Brain pericyte (primary cell): ENCODE results near the gene ZNF674.
"Not testable (repeated sequence)": the region's sequence is repeated elsewhere in the genome, so short reads cannot be mapped to it uniquely, and the experiment has no call there.

ENCODE experiments used
- DNase-seq: peaks from one replicate; pipeline ENCODE4 v3.0.0-alpha.2; 2012; ENCODE audit warnings: low read depth, low spot score

Gene ZNF674

DNA sequence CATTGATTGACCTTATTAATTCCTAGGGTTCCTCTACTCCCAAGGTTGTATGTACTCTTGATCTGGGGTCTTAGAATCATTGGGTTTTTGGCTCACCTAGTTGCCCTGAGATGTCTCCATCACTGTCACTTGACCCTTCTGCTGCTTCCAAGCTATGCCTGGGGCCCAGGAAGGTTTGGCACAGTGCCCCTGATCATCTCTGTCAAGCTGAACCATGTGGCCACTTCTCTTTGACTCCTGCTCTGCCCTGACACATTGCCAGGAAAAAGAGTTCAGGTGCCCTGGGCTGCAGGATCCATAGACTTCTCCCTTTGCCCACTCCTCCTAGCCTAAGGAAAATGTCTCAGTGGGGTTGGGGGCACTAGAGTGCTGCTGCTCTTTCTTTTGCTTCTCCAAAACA is 24.4 kb upstream of the ZNF674 start:
- no peak for DNase-seq

DNA sequence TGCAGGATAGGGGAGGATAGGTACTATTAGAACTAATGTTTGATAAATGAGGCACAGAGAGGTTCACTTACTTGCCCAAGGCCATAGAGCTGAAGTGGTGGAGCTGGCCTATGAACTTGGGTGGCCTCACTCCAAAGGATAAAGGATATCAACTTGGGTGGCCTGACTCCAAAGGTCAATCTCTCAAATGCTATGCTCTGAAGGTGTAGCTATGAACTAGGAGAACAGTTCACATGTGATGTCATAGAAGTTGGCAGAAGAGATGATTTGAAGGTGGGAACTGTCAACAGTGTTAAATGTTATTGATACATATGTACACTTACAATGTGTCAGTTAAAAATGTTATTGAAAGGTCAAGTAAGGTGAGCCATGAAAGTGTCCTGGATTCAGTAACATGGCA is 22.2 kb upstream of the ZNF674 start:
- DNase-seq: no peak

DNA sequence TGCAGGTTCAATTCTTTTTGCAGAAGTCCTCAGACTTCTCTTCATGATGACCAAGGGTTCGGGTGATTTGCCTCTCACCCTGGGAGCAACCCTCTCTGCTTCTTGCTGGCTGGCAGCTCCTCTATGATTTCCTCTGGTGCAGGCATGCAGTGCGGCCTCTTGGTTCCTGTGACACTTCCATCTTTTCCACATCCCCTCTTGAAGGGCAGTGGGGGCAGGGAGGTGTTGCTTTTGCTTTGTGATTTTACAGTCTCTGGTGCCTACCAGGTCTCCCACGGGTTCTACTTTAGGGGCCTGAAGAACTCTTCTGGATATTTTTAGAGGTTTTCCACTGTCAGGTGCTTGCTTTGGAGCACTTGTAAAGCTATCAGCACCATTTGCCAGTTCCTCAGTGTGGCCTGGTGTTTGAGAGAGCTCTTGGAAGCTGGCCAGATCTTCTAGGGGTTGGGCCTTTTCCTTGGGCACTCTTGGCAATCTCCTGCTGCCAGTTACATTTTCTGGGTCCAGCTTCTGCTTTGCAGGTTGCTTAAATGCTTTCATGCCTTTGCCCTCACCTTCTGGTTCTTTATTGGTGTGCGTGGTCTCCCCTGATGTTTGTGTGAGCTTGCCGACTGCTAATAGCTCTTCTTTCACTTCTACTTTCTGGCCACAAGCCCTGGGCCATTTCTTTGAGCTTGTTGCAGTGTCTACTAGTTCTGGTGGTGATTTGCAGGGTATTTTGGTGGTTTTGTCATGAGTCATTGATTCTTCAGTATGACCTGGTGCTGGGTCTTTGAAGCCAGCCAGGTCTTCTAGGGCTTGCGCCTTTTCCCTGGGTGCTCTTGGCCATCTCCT is 16.8 kb upstream of the ZNF674 start:
- DNase-seq: no peak

DNA sequence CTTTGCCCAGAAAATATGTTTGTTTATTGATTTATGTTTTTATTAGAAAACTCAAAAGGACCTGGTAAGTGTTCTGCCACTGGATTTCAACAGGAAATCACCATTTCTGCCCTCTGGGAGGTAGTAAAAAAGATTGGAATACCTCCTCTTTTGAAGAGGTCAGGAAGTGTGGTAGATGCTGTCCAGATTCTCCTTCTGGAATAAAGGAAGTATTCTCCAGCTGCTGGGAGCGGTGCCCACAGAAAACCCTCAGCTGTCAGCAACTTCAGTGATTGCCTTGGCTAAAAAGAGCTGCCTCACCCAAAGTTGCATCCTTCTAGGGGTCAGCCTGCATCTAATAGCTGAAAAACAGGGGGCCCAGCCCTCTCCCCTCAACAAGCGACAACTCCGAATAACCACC is 13.8 kb upstream of the ZNF674 start:
- no peak for DNase-seq

DNA sequence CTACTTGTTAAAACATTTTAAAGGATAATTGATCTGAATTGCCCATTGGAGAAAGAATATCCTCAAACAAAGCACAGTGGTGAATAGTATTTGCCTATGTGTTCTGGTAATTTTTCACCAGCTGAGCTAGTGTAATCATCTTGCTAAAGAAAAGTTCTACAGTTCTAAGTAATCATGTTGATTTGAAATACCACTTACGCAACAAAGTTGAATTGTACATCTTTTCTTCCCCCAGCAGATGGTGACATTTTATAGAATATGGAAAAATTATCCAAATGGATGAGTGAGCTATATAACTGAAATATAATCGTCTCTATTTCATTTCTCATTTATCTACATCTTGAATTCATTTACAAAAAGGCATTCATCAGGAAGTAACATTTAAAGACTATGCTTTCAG is 9.7 kb upstream of the ZNF674 start:
- DNase-seq: no peak

DNA sequence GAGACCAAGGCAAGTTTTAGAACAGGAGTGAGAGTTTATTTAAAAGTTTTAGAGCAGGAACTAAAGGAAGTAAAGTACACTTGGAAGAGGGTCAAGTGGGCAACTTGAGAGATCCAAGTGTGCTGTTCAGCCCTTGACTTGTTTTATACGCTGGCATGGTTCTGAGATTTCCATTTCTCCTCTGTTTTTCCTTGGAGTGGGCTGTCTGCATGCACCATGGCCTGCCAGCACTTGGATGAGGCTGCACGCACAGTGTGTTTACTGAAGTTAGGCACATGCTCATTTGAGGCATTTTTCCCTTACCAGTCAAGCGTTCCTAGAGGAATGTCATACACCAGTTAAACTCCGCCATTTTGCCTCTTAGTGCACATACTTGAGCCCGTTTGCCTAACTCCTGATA is 8.7 kb upstream of the ZNF674 start:
- DNase-seq: no peak

DNA sequence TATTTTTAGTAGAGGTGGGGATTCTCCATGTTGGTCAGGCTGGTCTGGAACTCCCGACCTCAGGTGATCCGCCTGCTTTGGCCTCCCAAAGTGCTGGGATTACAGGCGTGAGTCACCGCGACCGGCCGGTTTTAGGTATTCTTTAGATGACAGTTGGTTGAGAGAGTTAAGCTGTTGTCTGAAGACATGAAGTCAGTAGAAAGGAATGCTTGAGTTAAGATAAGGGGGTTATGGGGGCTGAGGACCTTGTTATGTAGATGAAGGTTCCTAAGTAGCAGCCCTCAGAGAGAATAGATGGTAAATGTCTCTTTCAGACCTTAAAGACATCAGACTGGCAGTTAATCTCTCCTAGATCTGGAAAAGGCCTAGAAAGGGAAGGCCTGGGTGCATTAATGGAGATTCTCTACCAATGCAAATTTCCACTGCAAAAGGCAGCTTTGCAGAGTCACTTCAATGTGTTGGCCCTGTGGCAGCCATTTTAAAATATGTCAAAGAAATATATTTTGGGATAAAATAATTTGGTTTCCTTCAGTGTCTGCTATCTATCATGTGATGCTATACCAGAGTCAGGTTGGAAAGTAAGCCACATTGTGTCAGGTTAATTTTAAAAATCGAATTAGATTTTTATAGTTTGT is 6.4 kb upstream of the ZNF674 start:
- no peak for DNase-seq

DNA sequence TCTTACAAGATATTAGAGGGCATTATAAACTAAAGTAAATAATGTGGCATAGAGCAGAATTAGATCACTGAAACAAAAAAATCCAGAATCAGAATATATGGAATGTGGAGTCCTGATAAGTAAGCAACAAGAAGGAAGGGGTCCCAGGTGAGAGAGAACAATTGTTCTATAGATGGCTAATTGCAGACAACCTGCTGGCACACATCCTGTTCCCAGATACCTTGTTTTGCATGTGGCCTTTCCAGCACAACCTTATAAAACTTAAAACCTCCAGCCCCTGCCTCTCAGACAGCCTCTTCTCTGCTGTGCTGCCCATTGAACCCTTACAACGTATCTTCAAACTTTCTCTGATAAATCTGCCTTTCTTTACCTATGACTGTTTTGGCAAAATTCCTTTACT is 4.7 kb upstream of the ZNF674 start:
- DNase-seq: no peak

DNA sequence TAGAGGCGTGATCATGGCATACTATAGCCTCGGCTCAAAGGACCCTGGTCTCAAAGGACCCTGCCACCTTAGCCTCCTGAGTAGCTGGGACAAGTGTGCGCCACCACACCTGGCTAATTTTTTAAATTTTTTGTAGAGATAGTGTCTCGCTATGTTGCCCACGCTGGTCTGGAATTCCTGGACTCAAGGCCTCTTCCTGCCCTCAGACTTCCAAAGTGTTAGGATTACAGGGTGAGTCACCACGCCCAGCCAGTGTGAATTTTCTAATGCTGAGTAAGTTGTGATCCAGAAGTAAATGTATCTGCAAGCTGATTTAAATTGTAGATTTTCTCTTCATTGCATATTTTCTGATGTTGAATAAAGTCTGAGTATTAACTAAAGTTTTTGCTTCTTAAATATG is 2.6 kb upstream of the ZNF674 start:
- no peak for DNase-seq

DNA sequence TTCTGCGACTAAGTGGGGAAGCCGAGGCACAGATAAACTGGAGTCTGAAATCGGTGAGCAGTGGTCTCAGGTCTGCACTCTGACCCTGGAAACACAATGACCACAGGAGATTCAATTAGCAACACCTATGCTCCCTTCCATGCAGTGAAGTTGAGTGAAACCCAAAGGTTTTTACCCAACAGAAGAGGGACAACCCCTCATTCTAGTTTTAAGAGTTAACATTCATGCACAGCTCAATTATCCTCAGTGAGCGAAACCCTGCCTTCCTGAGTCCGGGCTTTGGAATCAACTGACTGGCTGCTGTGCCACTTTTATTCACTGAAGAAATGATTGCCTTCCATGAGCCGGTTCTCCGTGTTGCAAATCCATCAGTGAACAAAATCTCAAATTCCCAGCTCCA is 694 bp downstream of the ZNF674 start:
- not testable (repeated sequence) for DNase-seq

DNA sequence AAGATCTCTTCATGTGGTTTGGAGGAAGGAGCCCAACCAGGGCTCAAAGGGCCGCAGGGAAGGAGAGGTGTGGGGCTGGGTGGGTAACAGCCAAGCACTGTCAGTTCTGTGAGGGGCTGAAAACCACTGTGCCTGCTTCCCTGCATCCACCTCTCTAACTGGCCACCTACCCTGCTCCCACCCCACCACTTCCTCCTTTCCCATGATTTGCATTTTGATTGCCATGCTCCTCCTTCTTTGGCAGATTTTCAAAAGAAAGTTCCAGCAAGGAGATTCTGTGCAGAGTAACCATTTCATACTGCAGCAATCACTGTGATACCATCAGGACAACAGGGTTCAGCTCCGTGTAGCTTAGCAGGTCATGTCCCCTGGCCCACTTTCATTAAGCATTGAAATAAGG is 1.8 kb downstream of the ZNF674 start:
- no peak for DNase-seq

DNA sequence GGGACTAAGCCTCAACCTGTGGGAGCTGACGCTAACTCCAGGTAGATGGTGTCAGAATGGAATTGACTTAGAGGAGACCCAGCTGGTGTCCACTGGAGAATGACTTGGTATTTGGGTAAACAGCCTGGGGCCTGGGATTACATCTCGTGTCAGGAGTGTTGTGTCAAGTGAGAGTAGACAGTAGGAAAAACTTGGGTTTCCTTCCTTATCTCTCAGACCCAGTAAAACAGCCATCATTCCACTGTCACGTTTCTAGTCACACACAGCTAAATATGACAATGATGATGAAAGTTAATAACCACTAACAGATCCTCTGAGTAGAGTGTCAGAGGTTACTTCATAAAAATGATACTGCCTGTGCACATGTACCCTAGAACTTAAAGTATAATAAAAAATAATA is 13.8 kb downstream of the ZNF674 start:
- DNase-seq: no peak

DNA sequence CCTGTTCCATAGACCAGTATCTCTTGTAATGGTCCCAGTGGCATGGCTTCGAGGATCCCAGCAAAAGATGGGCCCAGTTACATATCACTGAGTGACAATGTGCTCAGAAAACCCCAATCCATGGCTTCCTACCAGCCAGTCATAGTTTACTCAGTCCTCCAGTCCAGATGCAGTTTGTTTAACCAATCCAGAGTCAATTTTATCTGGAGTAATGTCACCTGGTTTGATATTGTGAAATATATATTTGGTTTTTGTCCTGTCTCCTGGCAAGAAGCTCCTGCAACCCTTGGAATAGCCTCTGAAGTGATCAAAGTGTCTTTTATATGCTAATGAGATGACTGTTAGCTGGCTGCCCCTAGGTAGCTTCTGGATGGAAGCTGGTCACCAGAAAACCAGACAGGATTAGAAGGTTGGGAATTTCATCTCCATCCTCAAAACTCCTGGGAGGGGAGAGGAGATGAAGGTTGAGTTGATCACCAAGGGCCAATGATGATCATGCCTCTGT is 14.8 kb downstream of the ZNF674 start:
- DNase-seq: not testable (repeated sequence)

DNA sequence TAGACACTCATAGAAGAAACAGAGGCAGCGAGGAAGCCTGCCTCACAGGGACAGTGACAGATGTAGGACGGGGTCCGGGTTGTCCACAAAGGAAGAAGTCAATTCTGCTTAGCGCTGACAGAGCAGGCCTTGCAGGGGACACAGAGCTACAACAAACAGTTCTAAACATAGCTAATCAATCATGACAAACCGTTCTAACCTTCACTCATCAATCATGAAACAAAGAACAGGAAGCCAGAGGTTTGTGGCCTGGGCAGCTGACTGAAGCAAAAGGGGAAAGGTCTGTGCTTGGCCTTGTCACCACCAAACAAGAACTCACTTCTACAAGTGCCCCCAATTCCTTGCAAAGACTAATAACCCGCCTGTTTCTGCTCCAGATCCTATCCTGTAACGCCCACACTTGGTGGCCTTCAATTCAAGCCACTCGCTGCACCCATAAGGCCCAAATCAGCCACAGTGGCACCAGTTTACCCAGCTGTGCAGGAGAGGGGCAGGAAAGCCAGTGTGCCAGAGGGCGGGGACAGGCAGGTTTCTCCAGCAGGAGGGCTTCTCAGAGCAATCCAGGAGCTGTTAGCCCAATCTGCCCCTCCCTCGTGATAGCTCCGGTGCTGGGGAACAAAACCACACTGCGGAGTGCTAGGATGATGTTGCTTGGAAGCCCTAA is 15.3 kb downstream of the ZNF674 start:
- not testable (repeated sequence) for DNase-seq

DNA sequence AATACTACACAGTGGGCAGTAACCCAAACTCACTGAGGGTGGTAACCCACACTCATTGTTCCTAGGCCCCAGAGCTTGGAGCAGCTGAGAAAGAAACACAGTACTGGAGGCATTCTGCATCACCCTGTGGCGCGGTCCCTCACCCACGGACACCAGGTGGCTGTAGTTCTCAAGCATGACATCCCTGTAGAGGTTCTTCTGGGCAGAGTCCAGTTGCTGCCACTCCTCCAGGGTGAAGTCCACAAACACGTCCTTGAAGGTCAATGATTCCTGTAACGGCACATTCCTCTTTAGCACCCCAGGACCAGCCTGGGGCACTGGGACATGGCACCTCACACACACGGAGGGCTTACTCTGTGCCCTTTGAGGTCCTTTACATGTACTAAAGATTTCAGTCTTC is 16.6 kb downstream of the ZNF674 start:
- DNase-seq: not testable (repeated sequence)

DNA sequence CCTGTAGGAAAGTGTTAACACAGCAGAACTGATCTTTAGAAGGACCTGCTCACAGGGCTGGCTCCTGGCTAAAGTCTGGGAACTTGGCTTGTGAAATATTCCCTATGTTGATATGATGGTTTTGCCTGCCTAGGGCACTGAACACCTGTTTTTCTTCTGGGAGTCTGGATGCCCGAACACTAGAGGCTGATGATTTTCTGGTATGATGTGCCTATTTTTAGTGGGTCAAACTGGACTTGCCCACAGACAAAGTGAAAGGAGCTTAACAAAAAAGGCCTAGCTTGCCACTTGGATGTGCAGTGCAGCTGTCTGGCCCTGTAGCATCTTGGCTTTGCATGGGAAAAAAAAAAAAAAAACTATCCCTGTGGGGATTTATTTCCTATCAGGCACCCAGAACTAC is 39.1 kb downstream of the ZNF674 start:
- no peak for DNase-seq

DNA sequence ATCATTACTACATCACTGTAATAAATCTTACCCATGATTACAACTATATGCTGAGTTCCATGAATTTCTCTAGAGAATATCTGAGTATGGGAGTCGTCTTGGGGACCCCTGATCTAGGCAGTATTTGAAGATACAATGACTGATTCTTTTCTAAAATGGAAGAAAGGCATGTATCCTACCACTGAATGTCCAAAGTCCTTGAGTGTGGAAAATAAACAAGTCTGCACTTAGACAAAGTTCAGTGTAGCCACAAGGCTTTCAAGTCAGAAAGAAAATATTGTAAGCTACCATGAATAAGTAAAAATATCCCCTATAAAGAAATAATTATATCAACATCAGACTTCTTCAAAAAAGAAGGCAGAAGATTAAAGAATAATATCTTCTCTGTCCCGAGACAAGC is 42.4 kb downstream of the ZNF674 start:
- no peak for DNase-seq

DNA sequence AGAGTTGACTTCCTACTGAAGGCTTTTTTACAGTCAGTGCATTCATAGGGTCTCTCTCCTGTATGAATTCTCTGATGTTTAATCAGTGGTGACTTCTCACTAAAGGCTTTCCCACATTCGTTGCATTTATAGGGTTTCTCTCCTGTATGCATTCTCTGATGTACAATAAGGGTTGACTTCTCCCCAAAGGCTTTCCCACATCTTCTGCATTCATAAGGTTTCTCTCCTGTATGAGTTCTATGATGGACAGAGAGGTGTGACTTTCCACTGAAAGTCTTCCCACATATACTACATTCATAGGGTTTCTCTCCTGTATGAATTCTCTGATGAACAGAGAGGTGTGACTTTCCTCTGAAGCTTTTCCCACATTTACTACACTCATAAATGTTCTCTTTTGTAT is 45.2 kb downstream of the ZNF674 start:
- no peak for DNase-seq

DNA sequence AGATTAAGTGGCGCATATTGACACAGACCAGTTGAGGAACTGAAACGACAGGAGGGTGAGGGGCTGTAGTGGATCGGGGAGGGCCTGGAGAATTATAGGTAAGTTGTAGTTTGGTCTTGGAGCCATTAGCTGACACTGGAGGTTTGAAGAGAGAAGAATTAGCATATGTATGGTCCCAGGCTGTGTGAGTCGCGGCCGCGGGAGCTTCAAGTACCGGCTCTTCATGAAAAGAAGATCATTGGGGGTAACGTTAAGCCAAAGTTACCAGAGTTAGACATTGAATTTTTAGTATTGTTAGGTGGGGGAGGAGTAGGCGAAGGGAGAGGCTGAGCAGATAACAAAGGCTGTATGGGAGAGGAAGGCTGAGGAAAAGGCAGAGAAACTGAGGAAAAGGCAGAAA is 56.5 kb downstream of the ZNF674 start:
- no peak for DNase-seq

DNA sequence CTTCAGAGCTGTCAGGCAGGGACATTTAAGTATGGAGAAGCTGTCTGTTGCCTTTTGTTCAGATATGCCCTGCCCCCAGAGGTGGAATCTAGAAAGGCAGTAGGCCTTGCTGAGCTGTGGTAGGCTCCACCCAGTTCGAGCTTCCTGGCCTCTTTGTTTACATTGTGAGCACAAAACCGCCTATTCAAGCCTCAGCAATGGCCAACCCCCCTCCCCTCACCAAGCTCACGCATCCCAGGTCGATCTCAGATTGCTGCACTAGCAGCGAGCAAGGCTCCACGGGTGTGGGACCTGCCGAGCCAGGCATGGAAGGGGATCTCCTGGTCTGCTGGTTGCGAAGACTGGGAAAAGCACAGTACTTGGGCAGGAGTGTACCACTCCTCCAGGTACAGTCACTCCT is 59.3 kb downstream of the ZNF674 start:
- DNase-seq: no peak

DNA sequence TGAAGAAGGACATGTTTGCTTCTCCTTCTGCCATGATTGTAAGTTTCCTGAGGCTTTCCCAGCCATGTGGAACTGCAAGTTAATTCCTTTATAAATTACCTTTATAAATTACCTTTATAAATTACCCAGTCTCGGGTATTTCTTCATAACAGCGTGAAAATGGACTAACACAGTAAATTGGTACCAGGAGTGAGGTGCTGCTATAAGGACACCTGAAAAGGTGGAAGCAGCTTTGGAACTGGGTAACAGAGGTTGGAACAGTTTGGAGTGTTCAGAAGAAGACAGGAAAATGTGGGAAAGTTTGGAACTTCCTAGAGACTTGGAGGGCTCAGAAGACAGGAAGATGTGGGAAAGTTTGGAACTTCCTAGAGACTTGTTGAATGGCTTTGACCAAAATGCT is 66.6 kb downstream of the ZNF674 start:
- DNase-seq: not testable (repeated sequence)

DNA sequence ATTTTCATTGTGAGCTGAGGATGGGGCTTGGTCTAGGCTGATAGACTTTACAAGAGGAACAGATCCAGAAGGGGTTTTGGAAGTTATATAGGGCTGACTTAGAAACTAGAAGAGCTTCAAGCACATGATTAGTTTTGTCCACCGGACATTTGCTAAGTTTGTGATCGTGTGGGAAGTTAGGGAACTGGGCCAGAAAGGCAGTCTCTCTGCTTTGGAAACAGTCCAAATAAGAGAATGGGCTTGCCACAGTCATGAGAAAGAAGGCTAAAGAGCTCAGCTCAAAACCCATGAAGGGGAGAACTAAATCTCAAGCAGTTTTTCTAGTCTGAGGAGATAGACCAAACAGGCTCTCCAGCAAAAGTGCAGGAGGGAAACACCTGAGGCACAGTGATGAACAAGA is 67.8 kb downstream of the ZNF674 start:
- no peak for DNase-seq

DNA sequence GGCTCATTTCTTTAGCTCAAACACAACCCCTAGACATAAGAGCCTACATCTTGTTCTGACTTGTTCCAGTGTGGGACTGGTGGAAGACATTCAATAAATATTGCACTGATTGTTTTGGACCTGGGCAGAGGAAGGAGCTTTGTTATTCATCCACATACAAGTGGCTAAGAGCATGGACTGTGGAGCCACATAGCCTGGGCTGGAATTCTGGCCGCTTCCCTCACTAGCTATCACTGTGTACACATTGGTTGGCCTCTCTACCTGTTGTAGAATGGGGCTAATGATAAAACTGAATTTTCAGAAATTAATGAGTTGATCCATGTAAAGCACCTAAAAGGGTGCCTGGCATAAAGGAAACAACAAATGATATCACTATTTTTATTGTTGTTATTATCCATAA is 80.0 kb downstream of the ZNF674 start:
- DNase-seq: no peak
